Measurements from ENCODE around the gene NUCKS1. TPM values are rescaled to one million over a fixed set of nuclear protein-coding genes. Genes with fewer than 3 reads are reported as not detected.

The NUCKS1 gene
- total RNA-seq, 2 experiments from 2014 or later, result 152 to 287 TPM

DNA sequence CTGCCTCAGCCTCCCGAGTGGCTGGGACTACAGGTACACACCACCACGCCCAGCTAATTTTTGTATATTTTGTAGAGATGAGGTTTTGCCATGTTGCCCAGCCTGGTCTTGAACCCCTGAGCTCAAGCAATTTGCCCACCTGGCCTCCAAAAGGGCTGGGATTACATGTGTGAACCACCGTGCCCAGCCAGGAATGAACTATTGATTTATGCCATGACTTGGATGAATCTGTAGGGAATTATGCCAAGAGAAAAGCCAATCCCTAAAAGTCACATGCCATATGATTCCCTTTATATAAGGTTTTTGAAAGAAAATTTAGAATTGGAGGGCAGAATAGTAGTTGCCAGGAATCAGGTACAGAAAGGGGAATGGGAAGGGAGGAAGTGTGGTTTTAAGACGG is 50.6 kb downstream of the NUCKS1 start:
- TF ChIP-seq EZH2phosphoT487 (IDR thresholded peaks at IDR 0.05; ENCODE audit: borderline replicate concordance, low read depth, low read length), result no peak
- TF ChIP-seq CTCF (conservative IDR thresholded peaks at IDR 0.05; ENCODE audit: low read length), result no peak

DNA sequence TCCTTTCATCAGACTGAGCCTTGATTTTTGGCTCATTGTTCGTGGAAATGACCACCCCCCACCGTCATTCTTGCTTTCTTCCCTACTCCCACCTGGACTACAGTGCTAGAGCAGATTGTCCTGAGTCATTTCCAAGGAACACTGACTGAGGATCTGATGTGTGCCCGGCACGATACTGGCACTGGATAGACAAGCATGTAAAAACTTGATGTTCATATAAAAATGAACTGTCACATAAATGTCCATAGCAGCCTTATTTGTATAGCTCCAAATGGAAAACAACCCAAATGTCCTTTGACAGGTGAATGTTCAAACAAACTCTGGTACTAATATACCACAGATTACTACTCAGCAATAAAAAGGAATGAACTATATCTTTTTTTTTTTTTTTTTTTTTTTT is 51.1 kb downstream of the NUCKS1 start:
- Histone ChIP-seq H3K36me3 (ENCODE audit: insufficient read depth, low read length) (peaks cover 24% of the 10 kb centered on the region; the same call in 1 of the 2 replicates), H3K9me3 (ENCODE audit: low read length) (no peaks in the 10 kb centered on the region), H3K4me1 (ENCODE audit: insufficient read depth, low read length, poor library complexity, severe bottlenecking) (no peaks in the 10 kb centered on the region), H3K4me3 (ENCODE audit: low read depth, low read length, poor library complexity, severe bottlenecking) (no peak overlapping the region), H4K20me1 (ENCODE audit: insufficient read depth, low read length) (no peaks in the 10 kb centered on the region), H2AFZ (ENCODE audit: low read length) (no peak overlapping the region), H3K27ac (ENCODE audit: low read depth, low read length, poor library complexity, severe bottlenecking) (no peak overlapping the region), H3K9me2 (ENCODE audit: insufficient read depth, low read length) (no peaks in the 10 kb centered on the region), H3K4me2 (ENCODE audit: low read length) (no peak overlapping the region), H3K79me2 (ENCODE audit: insufficient read depth, low read depth, low read length) (no peaks in the 10 kb centered on the region)
- no TSS peak for BruUV-seq (replicated peaks)
- POLR2A ChIA-PET, result interaction anchor here (0.5 to 1.1 kb wide), 3 partner anchors 14 to 428 kb away, joined by 3 to 6 read pairs (median 3); no protein-coding TSS in a partner anchor
- DNase-seq (ENCODE audit: low spot score), result no peak
- no peak for TF ChIP-seq EZH2phosphoT487 (IDR thresholded peaks at IDR 0.05; ENCODE audit: borderline replicate concordance, low read depth, low read length)
- TF ChIP-seq CTCF (conservative IDR thresholded peaks at IDR 0.05; ENCODE audit: low read length), result no peak
- CTCF ChIA-PET (ENCODE audit: unreplicated experiment), result no interaction called here
- intact Hi-C loops (cut with micrococcal nuclease; ENCODE audit: unreplicated experiment), result no loop called here

More for the DNA sequence above, 50.6 kb downstream of the NUCKS1 start:
- CTCF ChIA-PET (ENCODE audit: unreplicated experiment), result no interaction called here
- POLR2A ChIA-PET, result interaction anchor here (0.5 to 1.1 kb wide), 3 partner anchors 14 to 428 kb away, joined by 3 to 6 read pairs (median 3); no protein-coding TSS in a partner anchor
- H3K4me1 ChIP-seq (ENCODE audit: insufficient read depth, low read length, poor library complexity, severe bottlenecking), result no peaks in the 10 kb centered on the region
- intact Hi-C loops (cut with micrococcal nuclease; ENCODE audit: unreplicated experiment), result no loop called here
- peaks cover 29% of the 10 kb centered on the region; the same call in 1 of the 2 replicates for H3K36me3 ChIP-seq (ENCODE audit: insufficient read depth, low read length)
- no peaks in the 10 kb centered on the region for H4K20me1 ChIP-seq (ENCODE audit: insufficient read depth, low read length)
- H3K27ac ChIP-seq (ENCODE audit: low read depth, low read length, poor library complexity, severe bottlenecking), result no peak overlapping the region
- BruUV-seq (replicated peaks), result no TSS peak
- H3K9me2 ChIP-seq (ENCODE audit: insufficient read depth, low read length), result no peaks in the 10 kb centered on the region
- H3K9me3 ChIP-seq (ENCODE audit: low read length), result no peaks in the 10 kb centered on the region
- no peak overlapping the region for H3K4me3 ChIP-seq (ENCODE audit: low read depth, low read length, poor library complexity, severe bottlenecking)
- H3K79me2 ChIP-seq (ENCODE audit: insufficient read depth, low read depth, low read length), result no peaks in the 10 kb centered on the region
- DNase-seq (ENCODE audit: low spot score), result no peak
- no peak overlapping the region for H2AFZ ChIP-seq (ENCODE audit: low read length)
- H3K4me2 ChIP-seq (ENCODE audit: low read length), result no peak overlapping the region

- intact Hi-C loops (cut with micrococcal nuclease; ENCODE audit: unreplicated experiment), result no loop called here
- Histone ChIP-seq H3K4me3 (ENCODE audit: low read depth, low read length, poor library complexity, severe bottlenecking) (no peak overlapping the region), H3K36me3 (ENCODE audit: insufficient read depth, low read length) (no peaks in the 10 kb centered on the region), H3K9me2 (ENCODE audit: insufficient read depth, low read length) (no peaks in the 10 kb centered on the region), H3K27ac (ENCODE audit: low read depth, low read length, poor library complexity, severe bottlenecking) (no peak overlapping the region), H3K4me2 (ENCODE audit: low read length) (no peak overlapping the region), H4K20me1 (ENCODE audit: insufficient read depth, low read length) (no peaks in the 10 kb centered on the region), H2AFZ (ENCODE audit: low read length) (no peak overlapping the region), H3K9me3 (ENCODE audit: low read length) (no peaks in the 10 kb centered on the region), H3K79me2 (ENCODE audit: insufficient read depth, low read depth, low read length) (no peaks in the 10 kb centered on the region), H3K4me1 (ENCODE audit: insufficient read depth, low read length, poor library complexity, severe bottlenecking) (peaks cover 7% of the 10 kb centered on the region)
- TF ChIP-seq EZH2phosphoT487 (IDR thresholded peaks at IDR 0.05; ENCODE audit: borderline replicate concordance, low read depth, low read length) (no peak), CTCF (conservative IDR thresholded peaks at IDR 0.05; ENCODE audit: low read length) (no peak)
- ChIA-PET CTCF (ENCODE audit: unreplicated experiment) (no interaction called here), POLR2A (interaction anchor here (1.0 to 1.1 kb wide), 2 partner anchors 12 to 26 kb away, joined by 3 read pairs; no protein-coding TSS in a partner anchor)
- no peak for DNase-seq (ENCODE audit: low spot score)
- BruUV-seq (replicated peaks), result no TSS peak
These were observed 56.5 kb downstream of the NUCKS1 start for GRCh38 chr1:205693421-205693991.
